GM19324 (cell line): ENCODE data around the gene SINHCAF.

Experiments used
- ATAC-seq: cut with Tn5 transposase; IDR thresholded peaks from one replicate; pipeline ENCODE4 v1.9.1; 2021; ENCODE audit warnings: mild to moderate bottlenecking, moderate library complexity; ENCODE audit not compliant: unreplicated experiment, low FRiP score

The SINHCAF gene

GRCh38 chr12:31311634-31312258 lies 14.2 kb downstream of the SINHCAF start:
- no peak for ATAC-seq

DNA sequence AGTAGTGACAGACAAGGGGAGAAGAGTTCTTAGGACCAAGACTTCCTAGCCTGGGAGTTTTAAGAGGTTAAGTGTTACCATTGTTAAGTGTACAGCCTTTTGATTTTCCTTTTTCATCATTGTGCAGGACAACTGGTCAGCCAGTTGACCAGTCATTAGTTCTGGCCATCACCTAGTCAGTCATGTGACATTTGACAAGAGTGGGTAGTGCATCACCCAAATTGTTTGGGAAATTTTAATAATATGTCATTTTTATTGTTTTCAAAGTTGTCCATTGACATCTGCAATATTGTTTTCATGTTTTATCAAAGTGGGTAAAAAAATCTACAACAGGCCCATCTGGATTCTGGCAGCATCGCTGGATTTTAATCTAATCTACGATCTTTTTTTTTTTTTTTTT lies 15.5 kb downstream of the SINHCAF start:
- no peak for ATAC-seq

GRCh38 chr12:31309279-31309678 lies 16.7 kb downstream of the SINHCAF start:
- no peak for ATAC-seq

- no peak for ATAC-seq
These were observed 17.8 kb downstream of the SINHCAF start for GRCh38 chr12:31308116-31308515.

DNA sequence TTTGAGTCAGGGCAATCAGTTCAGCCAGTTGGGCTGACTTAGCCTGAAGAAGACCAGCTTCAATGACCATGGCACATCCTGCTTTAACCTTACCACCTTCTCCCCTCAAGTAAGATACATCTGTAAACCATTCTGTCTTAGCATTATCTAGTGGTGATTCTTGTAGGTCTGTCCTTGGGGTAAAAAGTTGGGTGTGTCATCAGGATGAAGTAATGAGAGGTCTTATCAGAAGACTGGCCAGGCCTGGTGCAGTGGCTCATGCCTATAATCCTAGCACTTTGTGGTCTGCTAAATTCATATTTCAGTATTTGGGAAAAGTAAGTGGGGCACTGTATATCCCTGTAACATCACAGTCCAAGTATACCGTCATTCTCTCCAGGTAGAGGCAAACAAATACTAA lies 19.1 kb downstream of the SINHCAF start:
- ATAC-seq: no peak

GRCh38 chr12:31303466-31303865 lies 22.5 kb downstream of the SINHCAF start:
- no peak for ATAC-seq

DNA sequence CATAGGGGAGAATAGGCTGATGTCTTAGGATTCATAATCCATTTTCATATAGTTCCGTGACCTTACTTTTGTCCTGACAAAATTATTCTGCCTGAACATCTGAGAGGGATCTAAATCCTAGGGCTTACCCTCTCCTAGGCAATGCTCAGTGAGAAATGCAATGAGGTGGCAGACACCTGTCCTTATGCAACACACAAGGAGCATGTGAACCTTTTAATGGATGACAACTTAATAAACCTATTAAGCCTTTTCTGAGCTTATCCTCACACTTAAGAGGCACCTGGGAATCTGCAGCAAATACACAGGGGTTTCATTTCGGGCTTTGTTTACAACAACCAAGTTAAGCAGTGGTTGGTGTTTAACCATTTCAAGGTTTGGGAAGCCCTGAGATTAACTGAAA lies 24.6 kb downstream of the SINHCAF start:
- no peak for ATAC-seq

GRCh38 chr12:31300783-31301182 lies 25.2 kb downstream of the SINHCAF start:
- ATAC-seq: no peak

GRCh38 chr12:31300341-31300740 lies 25.6 kb downstream of the SINHCAF start:
- ATAC-seq: no peak

- no peak for ATAC-seq
These were observed 27.0 kb downstream of the SINHCAF start for GRCh38 chr12:31298922-31299321.

DNA sequence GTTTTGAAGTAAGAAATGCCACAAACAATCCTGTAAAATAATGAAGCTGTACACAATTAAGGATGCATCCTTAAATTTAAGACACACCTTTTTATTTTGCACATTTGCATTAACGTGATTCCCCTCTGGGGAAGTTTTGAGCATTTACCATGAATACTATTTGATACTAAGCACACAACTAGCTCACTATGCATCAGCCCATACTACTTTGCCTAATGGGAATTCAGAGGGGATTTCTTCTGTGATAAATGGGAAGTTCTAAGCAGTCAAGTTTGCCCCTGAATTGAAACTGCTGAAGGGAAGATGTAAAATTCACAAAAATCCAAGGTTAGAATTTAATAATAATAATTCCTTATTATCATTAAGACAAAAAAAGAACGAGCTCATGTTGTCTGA lies 27.4 kb downstream of the SINHCAF start:
- no peak for ATAC-seq

DNA sequence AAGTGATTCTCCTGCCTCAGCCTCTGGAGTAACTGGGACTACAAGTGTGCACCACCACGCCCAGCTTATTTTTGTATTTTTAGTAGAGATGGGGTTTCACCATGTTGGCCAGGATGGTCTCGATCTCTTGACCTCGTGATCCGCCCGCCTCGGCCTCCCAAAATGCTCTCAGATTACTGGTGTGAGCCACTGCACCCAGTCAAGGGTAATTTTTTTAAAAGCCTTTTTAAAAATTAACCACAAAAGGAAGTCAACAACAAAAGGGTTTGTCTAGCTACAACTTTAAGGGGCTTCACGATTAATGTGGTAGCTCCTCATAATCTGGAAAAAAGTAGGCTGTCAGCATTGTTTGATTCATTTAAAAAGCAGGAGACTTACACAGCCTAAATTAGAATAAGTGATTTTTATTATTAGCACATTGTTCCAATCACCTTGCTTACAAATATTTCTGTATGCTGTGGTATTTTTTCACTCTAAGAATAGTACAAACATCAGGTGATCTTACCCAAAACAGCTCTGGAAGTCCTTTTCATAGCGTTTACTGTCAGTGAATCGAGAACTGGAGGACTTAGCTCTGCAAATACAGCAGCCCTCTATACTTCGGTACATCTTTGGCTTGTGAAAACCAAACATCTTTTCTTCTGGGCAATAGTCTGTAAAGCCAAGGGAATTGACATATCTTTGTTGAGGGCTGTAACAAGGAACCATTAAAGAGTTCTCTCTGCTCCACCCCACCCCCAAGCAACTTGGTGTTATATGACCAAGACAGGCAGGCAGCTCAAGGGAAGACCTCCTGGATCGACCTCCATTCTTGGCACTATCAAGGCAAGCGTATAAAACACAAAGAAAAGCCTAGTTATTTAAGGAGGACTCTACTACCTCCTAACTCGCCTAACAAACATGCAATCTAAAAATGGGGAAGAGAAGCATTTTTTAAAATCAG lies 28.1 kb downstream of the SINHCAF start:
- peak; percentile 65 for ATAC-seq

DNA sequence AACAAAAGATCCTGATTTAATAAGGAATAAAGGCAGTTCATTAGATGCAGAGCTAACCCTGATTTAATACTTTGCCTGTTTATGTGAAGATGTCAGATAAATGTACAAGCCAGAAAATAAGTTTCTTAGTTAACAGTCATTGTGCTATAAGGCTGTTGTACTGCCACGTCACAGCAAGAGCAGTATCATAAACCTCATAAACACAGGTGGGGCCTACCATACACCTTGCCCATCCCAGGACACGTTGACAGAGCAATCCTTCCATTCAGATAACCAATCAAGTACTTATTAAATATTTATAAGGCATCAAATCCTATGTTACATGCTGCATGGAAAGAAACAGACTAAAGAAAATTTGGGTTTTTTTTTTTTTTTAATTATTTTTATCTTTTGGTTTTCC lies 36.5 kb downstream of the SINHCAF start:
- no peak for ATAC-seq

DNA sequence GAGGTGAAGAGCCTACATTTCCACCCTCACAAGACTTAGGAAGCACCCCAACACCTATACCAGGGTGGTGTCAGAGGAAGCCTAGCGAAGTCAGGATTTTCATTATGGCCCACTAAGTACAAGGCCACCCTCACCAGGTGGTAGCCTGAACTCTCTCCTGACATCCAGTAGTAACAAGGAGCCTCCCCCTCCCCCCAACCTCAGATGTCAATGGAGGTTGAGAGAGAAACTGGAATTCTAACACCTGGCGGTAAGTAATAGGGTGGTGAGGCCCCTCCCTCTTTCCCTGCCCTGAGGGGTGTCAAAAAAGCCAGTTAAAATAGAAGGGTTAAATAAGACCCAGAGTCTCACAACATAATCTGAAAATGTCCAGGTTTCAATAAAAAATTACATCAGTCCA lies 37.6 kb downstream of the SINHCAF start:
- no peak for ATAC-seq

DNA sequence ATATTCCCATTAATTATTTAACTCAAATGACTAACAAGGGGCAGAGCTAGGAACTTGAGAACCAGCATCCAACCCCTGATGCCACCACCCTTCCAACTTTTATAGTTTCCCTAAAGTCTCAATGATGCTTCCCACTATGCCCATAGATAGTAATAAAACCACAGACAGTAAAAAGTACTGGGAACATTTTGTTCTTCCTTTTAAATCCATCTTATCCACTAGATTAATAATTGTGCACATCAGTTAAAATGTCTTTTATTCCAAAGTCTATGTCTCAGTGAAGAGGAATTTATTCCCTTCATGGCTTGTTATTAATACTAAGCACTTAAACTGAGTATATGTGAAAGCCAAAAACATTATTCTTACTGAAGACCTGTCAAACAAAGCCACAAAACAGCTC lies 45.8 kb downstream of the SINHCAF start:
- ATAC-seq: no peak

DNA sequence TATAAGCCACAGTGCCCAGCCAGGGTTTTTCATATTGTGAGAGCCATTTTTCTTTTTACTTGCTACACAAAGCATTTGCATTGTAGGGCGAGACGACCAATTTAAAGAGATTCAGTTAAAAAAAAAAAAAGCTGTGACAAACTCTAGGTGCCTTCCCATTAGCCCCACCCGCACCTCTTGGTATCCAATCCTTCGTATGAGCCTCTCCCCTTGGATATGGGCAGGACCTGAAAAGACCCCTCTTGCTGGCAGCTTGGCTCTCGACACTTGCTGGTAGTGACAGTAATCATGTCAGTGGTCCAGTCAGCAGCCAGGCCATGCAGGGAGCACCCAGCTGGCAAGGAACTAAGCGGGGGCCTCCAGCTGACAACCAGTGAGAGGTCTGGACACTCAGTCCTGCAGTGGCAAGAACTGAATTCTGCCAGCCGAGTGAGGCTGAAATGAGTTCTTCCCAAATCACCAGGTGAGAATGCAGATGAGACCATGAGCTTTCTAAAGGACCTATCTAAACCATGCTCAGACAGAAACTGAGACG lies 46.5 kb downstream of the SINHCAF start:
- no peak for ATAC-seq

DNA sequence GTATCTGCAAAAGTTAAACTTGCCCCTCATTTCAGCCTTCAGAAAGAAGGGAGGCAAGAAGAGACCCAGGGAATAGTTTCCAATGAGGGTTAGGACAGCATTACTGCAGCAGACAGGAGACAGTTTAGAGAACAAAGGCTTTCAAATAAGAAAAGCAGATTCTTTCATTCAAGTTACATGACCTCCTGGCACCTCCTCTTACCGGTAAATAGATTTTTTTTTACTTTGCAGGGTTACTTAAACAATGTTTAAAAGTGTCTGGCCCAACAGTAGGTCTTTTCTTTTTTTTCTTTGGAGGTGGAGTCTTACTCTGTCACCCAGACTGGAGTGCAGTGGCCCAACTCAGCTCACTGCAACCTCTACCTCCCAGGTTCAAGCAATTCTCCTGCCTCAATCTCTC lies 47.1 kb downstream of the SINHCAF start:
- no peak for ATAC-seq

- no peak for ATAC-seq
These were observed 47.5 kb downstream of the SINHCAF start for GRCh38 chr12:31278424-31278823.

GRCh38 chr12:31277081-31277480 lies 48.9 kb downstream of the SINHCAF start:
- no peak for ATAC-seq

DNA sequence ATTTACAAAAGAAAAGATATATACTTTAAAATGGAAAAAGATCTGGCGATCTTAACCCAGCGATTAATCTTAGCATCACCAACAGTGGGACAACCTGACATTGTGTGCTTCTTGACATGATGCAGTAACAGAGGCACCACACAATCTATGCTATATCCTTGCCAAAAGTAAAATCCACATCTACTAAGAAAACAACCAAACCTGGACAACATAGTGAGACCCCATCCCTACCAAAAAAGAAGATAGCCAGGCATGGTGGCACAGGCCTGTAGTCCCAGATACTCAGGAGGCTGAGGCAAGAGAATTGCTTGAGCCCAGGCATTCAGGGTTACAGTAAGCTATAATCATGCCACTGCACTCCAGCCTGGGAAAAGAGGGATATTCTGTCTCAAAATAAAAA lies 50.5 kb downstream of the SINHCAF start:
- ATAC-seq: no peak

DNA sequence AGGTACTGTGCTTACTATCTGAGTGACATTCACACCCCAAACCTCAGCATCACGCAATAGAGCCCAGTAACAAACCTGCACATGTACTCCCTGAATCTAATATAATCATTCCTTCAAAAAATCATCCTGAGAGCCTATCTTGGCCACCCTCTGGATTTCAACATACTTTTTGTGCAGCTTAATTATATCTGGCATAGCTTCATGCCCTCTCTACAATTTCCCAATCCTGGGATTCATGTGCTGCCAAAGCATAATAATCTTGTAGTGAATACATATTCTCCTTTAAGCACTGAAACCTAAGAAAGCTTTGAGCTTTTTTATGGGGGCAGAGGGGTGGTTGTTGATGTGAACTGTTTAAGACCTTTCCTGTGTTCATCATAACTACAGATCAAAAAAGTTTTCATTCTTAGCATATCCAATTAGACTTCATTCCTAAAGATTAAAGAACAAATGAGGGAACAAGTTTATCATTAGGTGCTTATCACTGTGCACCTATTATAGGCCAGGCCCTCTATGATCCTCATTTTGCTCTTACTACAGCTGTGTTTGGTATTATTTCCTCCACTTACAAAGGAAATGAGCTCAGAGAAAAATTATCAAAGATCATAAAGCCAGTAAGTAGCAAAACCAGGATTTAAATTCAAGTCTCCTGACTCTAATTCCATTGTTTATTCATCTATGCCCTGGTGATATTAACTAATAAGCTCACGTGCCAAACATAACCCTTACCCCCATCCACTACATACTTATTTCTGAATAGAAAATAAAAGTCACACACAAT lies 51.2 kb downstream of the SINHCAF start:
- ATAC-seq: no peak
